ENCODE data around the gene LRFN2. TPM values are rescaled to one million over a fixed set of nuclear protein-coding genes. Genes with fewer than 3 reads are reported as not detected.

LRFN2 gene
- polyA plus RNA-seq, 3 donors = not detected

DNA sequence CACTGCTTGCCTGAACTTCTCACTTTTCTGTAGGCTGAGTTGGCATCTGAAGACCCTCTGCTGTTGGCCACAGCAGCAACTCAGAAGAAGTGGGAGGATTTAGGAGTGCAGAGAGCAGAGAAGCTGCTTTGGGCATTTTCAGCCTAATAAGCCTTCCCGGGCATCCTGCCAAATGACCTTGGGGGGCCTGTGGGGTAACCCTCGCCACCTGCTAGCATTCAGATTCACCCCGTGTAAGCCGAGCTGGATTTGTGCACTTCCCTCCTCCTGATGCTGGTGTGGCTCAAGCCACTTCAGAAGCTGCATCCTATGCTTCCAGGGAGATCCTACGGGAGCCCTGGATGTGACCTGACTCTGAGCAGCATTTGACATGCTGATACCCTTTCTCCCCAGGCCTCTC is 114.8 kb downstream of the LRFN2 start:
- H3K4me1 Mint-ChIP-seq = no peaks in the 10 kb centered on the region

GRCh38 chr6:40471243-40471642 is 115.9 kb downstream of the LRFN2 start:
- no peaks in the 10 kb centered on the region for H3K27me3 ChIP-seq (ENCODE audit: control insufficient read depth in 2 of 2, insufficient read depth in 2 of 2, low read length in 2 of 2)
- H3K4me1 ChIP-seq (ENCODE audit: control insufficient read depth in 1 of 2, insufficient read depth in 2 of 2, low read length in 2 of 2) = no peaks in the 10 kb centered on the region
- no peak for DNase-seq
- no peak overlapping the region for H3K9ac ChIP-seq (ENCODE audit: insufficient read depth, low read length, poor library complexity, severe bottlenecking)
- no peaks in the 10 kb centered on the region for H3K79me2 ChIP-seq (ENCODE audit: insufficient read depth, low read length)
- Mint-ChIP-seq H3K36me3 (no peaks in the 10 kb centered on the region), H3K9me3 (peaks cover 0 to 3% (median 0%) of the 10 kb centered on the region in 7 donors), H3K27ac (no peak overlapping the region), H3K4me3 (no peak overlapping the region), H3K27me3 (ENCODE audit: low read depth in 3 of 3) (peaks cover 5 to 7% (median 6%) of the 10 kb centered on the region in 3 donors), H3K4me1 (no peaks in the 10 kb centered on the region)
- no peak overlapping the region for H2AFZ ChIP-seq (ENCODE audit: insufficient read depth, low read depth, low read length, poor library complexity, severe bottlenecking)
- no peak overlapping the region for H3K27ac ChIP-seq (ENCODE audit: low read depth in 1 of 2, low read length in 2 of 2)
- no peak overlapping the region for H3K4me2 ChIP-seq (replicated peaks; ENCODE audit: extremely low read depth, low read length, poor library complexity, severe bottlenecking)
- WGBS (ENCODE audit: insufficient coverage) = 100% methylated on average over 1 of the region's 4 CpGs
- intact Hi-C loops (cut with micrococcal nuclease) = no loop called here
- no peaks in the 10 kb centered on the region for H3K36me3 ChIP-seq (replicated peaks in 1 of 2; ENCODE audit: control insufficient read depth in 1 of 2, insufficient read depth in 2 of 2, low read length in 2 of 2)
- no peaks in the 10 kb centered on the region for H3K9me3 ChIP-seq (replicated peaks in 1 of 2; ENCODE audit: control insufficient read depth in 1 of 2, insufficient read depth in 1 of 2, low read length in 2 of 2)
- TF ChIP-seq CTCF (IDR thresholded peaks at IDR 0.05) = no peak
- no peak overlapping the region for H3K4me3 ChIP-seq (replicated peaks in 1 of 3; ENCODE audit: low read depth in 2 of 3, low read length in 3 of 3)
- H4K20me1 ChIP-seq (ENCODE audit: insufficient read depth, low read length) = no peaks in the 10 kb centered on the region

More for the DNA sequence above, 114.8 kb downstream of the LRFN2 start:
- Mint-ChIP-seq H3K9me3 (peaks cover 0 to 3% (median 0%) of the 10 kb centered on the region in 7 donors), H3K27ac (peak overlapping the region in 1 of 7 donors; percentile 36), H3K36me3 (no peaks in the 10 kb centered on the region), H3K27me3 (ENCODE audit: low read depth in 3 of 3) (peaks cover 4 to 13% (median 5%) of the 10 kb centered on the region in 3 donors), H3K4me3 (no peak overlapping the region)
- TF ChIP-seq CTCF (IDR thresholded peaks at IDR 0.05) = no peak
- H4K20me1 ChIP-seq (ENCODE audit: insufficient read depth, low read length) = no peaks in the 10 kb centered on the region
- no peak overlapping the region for H2AFZ ChIP-seq (ENCODE audit: insufficient read depth, low read depth, low read length, poor library complexity, severe bottlenecking)
- no peak overlapping the region for H3K4me2 ChIP-seq (replicated peaks; ENCODE audit: extremely low read depth, low read length, poor library complexity, severe bottlenecking)
- H3K4me3 ChIP-seq (replicated peaks in 1 of 3; ENCODE audit: low read depth in 2 of 3, low read length in 3 of 3) = no peak overlapping the region
- H3K79me2 ChIP-seq (ENCODE audit: insufficient read depth, low read length) = no peaks in the 10 kb centered on the region
- no peak overlapping the region for H3K27ac ChIP-seq (ENCODE audit: low read depth in 1 of 2, low read length in 2 of 2)
- 29% methylated on average over 5 of the region's 5 CpGs for WGBS (ENCODE audit: insufficient coverage)
- no peaks in the 10 kb centered on the region for H3K27me3 ChIP-seq (ENCODE audit: control insufficient read depth in 2 of 2, insufficient read depth in 2 of 2, low read length in 2 of 2)
- intact Hi-C loops (cut with micrococcal nuclease) = no loop called here
- H3K9ac ChIP-seq (ENCODE audit: insufficient read depth, low read length, poor library complexity, severe bottlenecking) = no peak overlapping the region
- DNase-seq = no peak
- no peaks in the 10 kb centered on the region for H3K9me3 ChIP-seq (replicated peaks in 1 of 2; ENCODE audit: control insufficient read depth in 1 of 2, insufficient read depth in 1 of 2, low read length in 2 of 2)
- H3K4me1 ChIP-seq (ENCODE audit: control insufficient read depth in 1 of 2, insufficient read depth in 2 of 2, low read length in 2 of 2) = no peaks in the 10 kb centered on the region
- H3K36me3 ChIP-seq (replicated peaks in 1 of 2; ENCODE audit: control insufficient read depth in 1 of 2, insufficient read depth in 2 of 2, low read length in 2 of 2) = no peaks in the 10 kb centered on the region

Data from CD14-positive monocyte (primary cell).